GM18868 (cell line): Measurements from ENCODE around the gene CFAP20.
"Not testable (repeated sequence)": the region's sequence is repeated elsewhere in the genome, so short reads cannot be mapped to it uniquely, and the experiment has no call there.

Experiments
- ATAC-seq: cut with Tn5 transposase; IDR thresholded peaks from one replicate; pipeline ENCODE4 v1.9.1; 2021; ENCODE audit warnings: mild to moderate bottlenecking, moderate library complexity; ENCODE audit not compliant: unreplicated experiment

Gene CFAP20

DNA sequence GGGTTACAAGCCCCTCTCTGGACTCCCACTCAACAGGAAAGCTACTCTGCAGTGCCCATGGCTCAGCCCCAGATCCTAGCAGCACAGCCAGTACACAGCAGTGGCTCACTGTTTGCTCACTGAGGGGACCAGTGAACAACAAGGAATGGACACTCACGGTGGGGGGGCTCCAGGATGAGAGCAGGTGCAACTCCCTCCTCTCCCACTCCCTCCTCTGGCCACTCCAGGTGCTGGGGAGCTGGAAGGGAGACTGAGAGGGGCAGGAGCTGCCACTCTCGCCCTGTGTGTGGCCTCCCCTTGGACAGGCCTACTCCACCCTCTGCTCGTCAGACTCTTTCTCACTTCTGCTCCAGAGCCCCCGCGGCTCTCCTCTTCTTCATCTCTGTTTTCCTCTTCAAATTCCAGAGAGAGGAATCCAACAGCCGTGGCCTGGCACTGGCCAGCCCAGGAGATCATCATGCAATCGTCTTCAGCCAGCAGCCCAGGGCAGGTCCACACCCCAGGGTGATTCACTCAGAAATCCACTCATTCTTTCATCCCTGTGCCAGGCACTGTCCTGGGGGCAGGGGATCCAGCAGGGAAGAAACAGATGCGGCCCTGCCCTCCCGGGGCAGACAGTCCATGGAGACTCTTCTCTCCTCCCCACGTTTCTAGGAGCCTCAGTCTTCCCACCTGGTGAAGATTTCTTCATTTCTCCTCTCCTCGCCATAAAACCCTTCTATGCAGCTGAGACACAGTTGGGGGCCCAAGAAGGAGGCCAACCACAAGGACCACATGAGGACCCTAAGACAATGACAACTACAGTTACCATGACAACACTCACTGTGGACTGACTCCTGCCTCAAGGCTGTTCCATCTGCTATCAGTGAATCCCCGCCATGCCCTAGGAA, 30.7 kb downstream of the CFAP20 start:
- ATAC-seq, result no peak

DNA sequence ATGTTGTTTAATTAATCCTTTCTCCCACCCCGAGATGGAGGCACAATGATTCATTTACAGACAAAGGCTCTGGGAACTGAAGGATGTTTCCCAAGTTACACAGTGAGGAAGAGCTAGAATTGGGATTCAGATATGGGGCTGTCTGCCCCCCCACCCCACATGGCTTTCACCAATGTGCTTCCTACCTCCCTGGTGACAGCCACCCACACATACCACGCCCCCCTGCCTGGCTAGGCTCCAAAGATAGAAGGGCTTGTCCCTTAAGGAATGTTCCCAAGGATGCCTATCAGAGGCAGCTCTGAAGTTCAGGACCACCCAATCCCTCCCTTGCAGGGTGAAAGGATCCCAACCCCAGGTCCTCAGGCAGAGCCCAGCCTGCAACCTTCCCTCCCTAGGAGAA, 32.9 kb downstream of the CFAP20 start:
- no peak for ATAC-seq

DNA sequence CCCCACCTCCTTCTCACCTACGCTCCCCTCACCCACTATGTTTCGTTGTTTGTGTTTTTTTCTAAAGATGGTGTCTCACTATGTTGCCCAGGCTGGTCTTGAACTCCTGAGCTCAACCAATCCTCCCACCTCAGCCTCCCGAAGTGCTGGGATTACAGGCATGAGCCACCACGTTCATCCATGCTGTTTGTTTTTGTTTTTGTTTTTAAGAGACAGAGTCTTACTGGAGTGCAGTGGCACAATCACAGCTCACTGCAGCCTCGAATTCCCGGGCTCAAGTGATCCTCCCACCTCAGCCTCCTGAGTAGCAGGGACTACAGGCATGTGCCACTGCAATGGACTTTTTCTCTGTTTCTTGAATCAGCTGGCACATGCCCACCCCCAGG, 33.6 kb downstream of the CFAP20 start:
- ATAC-seq, result not testable (repeated sequence)

DNA sequence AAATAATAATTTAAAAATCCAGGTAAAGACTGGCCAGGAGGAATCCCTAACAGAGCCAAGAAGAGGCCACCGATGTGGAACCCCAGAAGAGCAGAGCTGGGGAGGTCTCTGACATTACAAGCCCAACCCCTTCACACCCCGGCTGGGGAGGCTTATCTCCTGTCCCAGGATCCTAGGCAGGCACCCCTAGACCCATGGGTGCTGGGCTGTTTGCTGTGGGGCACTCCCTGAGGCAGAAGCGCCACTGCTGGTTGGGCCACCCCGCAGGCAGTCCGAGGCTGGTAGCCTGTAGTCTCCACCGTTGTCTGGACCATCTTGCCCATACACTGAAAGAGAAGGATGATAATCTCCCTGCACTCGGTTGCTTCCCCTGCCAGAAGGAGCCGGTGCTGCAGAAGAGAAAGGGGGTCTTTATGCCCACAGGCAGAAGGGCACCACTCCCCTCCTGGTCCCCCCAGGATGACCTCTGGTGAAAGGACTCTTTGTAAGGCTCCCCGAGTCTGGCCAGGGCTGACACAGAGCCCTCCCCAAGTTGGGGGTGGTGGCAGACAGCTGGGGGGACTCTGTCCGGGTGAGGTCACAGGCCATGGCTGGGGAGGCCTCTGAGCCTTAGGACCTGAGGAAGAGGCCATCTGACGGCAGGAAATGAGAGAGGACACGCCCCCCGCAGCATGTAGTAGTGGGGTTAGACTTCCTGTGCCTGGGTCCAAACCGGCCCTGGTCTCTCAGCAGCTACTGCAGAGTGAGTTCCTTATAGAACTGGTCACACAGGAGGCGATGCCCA, 34.2 kb downstream of the CFAP20 start:
- no peak for ATAC-seq

DNA sequence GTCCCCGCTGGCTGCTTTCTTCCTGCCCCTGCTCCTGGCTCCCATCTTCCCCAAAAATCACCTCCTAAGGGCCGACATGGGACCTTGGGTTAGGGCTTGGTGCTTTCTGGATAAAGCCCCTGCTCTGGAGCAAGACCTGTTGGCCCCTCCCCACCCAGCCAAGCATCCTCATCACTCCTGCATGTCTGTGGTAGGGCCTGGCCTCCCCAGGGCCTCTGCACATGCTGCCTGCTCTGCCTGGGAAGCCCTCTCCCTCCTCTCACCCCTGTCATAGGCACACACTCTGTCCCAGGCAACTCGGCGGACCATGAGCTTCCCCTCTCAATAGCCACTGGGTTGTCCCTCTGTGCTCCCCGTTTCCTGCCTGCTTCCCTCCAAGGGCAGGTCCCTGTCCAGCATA, 35.2 kb downstream of the CFAP20 start:
- no peak for ATAC-seq

DNA sequence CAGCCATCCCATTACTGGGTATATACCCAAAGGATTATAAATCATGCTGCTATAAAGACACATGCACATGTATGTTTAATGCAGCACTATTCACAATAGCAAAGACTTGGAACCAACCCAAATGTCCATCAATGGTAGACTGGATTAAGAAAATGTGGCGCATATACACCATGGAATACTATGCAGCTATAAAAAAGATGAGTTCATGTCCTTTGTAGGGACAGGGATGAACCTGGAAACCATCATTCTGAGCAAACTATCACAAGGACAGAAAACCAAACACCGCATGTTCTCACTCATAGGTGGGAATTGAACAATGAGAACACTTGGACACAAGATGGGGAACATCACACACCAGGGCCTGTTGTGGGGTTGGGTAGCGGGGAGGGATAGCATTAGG, 38.8 kb downstream of the CFAP20 start:
- not testable (repeated sequence) for ATAC-seq

DNA sequence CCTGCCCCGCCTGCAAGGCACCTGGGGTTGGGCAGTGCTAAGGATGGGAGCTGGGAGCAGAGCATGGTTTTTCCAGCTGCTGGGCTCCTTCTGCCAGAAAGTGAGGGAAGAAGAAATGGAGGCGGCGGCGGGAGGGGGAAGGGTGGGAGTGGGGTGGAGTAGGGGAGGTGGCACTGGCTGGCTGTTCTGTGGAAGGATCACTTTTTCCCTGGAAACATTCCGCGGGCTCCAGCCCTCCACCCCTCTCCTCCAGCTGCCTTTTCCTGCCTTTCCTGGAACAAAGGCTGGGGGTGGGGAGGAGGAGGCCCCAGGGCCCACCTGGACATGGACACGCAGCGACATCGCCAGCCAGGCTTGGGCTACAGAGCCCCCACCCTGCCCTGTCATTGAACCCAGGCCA, 41.1 kb downstream of the CFAP20 start:
- no peak for ATAC-seq

DNA sequence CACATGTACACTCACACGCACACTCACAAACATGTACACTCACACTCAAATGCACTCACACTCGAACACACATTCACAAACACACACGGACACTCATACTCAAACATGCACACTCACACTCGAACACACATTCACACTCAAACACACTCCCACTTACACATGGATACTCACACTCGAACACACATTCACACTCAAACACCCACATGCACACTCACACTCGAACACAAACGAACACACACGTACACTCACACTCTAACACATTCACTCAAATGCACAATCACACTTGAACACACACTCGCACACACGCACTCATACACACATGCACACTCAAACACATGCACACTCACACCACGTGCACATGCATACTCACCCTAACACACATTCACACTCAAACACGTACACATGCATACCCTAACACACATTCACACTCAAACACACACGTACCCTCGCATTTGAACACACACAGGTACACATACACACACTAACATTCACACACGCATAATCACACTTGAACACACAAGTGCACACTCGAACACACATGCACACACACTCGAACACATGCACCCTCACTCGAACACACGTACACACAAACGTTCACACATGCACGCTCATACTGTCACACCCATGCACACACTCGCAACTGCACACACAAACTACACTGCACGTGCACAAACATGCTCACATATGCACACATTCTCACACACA, 41.8 kb downstream of the CFAP20 start:
- no peak for ATAC-seq

DNA sequence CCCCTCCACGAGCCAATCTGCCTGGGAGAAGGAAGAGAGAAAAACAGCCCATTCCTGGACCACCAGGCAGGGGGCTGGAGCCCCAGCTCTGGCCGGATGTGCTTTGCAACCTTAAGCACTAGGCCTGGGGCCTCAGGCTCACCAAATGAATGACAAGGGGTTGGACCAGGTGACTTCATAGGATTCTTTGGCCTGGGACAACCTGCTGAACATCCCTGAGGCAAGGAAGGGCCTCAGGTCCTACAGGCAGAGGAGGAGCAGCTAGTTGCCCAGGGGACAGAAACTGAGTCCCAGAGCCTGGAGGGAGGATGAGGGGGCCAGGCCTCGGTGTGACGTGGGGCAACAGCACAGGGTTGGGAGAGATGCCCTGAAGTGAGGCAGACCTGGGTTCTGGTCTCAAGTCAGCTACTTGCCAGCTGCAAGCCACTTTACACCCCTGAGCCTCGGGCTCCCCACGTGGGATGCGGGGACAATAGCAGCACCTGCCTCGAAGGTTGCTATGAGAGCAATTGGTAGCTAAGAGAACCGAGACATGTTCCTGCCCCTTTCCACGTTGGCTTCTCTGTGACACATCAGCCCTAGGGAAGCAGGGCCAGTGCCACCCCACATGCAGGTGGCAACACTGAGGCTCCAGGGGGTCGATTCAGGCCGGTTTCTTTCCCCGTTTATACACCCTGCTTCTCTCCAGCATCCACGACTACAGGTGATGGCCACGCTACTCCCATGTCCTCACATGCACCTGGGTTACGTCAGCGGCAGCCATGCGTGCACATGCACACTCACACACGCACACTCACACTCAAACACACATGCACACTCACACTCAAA, 42.6 kb downstream of the CFAP20 start:
- ATAC-seq, result no peak

DNA sequence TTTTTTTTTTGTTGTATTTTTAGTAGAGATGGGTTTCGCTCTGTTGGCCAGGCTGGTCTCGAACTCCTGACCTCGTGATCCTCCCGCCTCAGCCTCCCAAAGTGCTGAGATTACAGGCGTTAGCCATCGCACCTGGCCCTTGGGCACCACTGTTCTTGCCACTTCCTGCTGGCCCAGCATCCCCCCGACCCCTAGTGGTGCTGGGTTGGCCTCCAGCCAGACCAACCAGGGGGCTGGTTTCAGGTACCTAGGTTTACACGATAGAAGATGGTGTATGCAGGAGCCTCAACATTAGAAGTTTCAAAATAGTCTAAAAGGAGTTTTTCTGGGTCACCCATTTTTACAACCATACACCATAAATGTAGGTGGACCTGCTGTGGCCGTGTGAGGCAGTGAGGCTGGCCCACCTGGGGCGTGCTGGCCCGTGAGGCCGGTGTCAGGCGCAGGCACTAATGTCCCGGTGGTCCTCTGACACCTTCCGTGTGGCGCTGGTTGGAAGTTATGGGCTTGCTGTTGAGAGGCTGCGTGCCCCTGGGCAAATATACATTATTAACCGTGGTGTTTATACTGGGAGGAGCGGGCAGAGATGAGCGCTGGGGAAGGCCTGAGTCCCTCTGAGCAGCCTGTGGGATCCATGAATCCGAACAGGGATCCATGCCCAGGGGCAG, 43.5 kb downstream of the CFAP20 start:
- no peak for ATAC-seq

DNA sequence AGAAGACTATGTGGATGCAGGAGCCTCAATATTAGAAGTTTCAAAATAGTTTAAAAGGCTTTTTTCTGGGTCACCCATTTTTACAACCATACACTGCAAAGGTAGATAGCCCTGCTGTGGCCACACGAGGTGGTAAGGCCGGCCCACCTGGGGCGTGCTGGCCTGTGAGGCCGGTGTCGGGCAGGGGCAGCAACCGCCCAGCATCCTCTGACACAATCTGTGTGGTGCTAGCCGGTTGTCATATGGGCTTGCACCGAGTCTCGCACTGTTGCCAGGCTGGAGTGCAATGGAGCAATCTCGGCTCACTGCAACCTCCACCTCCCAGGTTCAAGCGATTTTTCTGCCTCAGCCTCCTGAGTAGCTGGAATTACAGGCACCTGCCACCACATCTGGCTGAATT, 44.0 kb downstream of the CFAP20 start:
- ATAC-seq, result no peak

DNA sequence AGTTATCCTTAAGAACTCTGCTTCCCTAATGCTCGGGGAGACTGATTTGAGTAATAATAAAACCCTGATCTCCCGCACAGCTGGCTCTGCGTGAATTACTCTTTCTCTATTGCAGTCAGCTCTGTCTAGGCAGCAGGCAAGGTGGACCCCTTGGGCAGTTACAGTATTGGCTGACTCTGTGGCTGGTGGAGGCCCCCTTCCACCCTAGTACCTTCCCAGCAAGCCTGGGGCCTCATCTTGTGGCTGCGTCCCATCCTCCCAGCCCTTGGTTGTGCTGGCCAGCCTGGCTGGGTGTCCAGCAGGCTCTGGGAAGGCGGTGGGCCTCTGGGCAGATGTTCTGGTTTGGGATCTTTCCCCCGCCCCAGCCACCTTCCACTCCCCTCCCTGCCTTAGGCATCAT, 44.5 kb downstream of the CFAP20 start:
- no peak for ATAC-seq

DNA sequence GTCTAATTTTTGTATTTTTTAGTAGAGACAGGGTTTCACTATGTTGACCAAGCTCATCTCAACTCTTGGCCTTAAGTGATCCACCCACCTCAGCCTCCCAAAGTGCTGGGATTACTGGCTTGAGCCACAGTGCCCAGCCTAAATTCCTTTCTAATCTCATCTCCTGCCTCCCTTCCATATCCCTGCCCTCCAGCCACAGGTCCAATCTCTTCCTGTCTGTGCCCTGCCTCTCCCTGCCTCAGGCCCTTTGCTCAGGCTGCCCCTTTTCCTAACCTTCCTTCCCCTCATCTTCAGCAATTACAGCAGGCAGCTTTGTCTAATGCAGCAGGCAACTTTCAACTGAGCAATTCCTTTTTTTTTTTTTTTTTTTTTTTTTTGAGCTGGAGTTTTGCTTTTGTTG, 46.8 kb downstream of the CFAP20 start:
- ATAC-seq, result no peak

DNA sequence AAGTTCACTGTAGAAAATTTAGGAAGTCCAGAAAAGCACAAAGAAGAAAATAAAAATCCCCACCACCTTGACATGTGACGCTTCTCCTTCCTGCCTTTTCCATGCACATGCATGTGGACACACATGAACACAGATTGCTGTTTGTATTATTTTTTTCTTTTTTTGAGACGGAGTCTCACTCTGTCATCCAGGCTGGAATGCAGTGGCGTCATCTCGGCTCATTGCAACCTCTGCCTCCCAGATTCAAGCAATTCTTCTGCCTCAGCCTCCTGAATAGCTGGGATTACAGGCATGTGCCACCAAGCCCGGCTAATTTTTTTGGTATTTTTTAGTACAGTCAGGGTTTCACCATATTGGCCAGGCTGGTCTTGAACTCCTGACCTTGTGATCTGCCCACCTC, 48.5 kb downstream of the CFAP20 start:
- not testable (repeated sequence) for ATAC-seq

DNA sequence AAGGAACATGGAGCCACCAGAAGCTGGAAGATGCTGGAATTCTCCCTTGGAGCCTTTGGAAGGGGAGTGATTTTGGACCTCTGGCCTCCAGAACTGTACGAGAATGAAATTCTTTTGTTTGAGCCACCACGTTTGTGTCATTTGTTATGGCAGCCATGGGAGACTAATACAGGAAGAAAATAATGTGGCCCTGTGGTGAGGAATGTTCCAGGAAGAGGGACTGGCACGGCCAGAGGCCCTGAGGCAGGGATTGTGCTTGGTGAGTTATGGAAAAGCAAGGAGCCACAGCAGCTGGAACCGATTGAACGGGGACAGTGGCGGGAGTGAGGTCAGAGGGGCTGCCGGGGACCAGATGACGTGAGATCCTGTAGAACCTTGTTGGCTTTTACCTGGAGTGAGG, 51.4 kb downstream of the CFAP20 start:
- ATAC-seq, result no peak

DNA sequence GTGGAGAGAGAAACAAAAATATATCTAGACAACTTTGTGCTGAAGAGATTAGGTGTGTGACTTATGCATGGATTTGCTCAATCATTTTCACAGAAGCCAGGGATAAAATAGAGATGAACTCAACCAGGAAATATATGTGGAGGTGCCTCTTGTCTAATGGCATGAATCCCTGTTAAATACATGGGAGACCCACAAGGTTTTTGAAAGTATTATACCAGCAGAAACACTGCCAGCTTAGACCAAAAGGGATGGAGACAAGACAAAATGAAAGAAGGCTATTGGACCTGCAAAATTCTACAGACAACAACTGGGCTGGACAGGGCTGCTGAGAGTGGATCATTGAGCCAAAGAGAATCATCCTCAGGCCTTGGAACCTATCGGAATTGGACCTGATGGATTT, 52.7 kb downstream of the CFAP20 start:
- no peak for ATAC-seq

DNA sequence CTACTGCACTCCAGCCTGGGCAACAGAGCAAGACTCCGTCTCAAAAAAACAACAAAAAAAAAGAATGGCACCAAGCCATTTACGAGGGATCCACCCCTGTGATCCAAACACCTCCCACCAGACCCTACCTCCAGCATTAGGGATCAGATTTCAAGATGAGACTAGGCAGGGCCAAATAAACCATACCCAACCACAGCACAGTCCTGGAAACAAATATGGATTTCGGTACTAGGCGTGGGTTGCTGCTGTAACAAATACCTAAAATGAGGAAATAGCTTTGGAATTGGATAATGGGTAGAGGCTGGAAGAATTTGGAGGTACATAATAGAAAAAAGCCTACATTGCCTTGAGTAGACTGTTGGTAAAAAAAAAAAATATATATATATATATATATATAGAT, 54.5 kb downstream of the CFAP20 start:
- ATAC-seq, result no peak

DNA sequence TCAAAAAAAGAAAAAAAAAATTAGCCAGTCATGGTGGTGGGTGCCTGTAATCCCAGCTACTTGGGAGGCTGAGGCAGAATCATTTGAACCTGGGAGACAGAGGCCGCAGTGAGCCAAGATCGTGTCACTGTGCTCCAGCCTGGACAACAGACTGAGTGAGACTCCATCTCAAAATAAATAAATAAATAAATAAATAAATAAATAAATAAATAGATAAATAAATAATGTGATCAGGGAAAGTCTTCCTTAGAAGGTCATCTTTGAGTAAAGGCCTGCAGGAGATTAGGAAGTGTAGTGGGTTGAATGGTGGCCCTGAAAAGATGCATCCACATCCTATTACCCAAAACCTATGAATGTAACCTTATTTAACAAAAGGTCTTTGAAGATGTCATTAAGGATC, 56.1 kb downstream of the CFAP20 start:
- not testable (repeated sequence) for ATAC-seq

DNA sequence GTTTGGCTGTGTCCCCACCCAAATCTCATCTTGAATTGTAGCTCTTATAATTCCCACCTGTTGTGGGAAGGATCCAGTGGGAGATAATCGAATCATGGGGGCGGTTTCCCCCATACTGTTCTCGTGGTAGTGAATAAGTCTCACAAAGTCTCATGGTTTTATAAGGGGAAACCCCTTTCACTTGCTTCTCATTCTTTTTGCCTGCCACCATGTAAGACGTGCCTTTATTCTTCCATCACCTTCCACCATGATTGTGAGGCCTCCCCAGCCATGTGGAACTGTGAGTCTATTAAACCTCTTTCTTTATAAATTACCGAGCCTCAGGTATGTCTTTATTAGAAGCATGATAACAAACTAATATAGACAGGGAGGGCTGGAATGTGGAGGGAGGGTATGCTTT, 57.0 kb downstream of the CFAP20 start:
- ATAC-seq, result not testable (repeated sequence)

DNA sequence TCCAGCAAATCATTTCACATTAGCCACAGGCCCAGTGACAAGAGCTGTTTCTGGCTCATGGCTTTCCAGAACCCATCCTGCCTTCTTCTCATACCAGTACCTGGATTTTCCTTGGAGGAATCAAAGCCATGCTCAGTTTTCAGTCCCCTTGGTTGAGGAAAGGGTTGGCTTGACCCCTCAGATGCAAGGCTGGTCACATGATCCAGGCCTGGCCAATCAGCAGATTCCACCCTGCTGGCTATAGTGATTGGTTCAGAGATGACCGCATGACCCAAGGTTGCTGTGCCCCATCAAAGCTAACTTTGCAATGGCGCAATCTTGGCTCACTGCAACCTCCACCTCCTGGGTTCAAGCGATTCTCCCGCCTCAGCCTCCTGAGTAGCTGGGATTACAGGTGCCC, 58.6 kb downstream of the CFAP20 start:
- no peak for ATAC-seq
